Gastrocnemius medialis (tissue), 4 donors: ENCODE data around the gene UBN1.
"Not testable (repeated sequence)": the region's sequence is repeated elsewhere in the genome, so short reads cannot be mapped to it uniquely, and the experiment has no call there.

Source experiments
- CTCF ChIP-seq, 5 experiments: fragments of 450-650 bp in 3 of 5; fragments of 200-600 bp in 2 of 5; sonication (generic) in 2 of 5; IDR thresholded peaks in 4 of 5; conservative IDR thresholded peaks in 1 of 5; 1 replicate in 4 of 5; 2 replicates in 1 of 5; pipeline ENCODE4 v1.5.1; 2016 to 2019; ENCODE audit warnings: antibody characterized with exemption in 5 of 5, mild to moderate bottlenecking in 3 of 5, moderate library complexity in 3 of 5
- POLR2A ChIP-seq, 2 donors: fragments of 450-650 bp; IDR thresholded peaks; one replicate each; pipeline ENCODE4 v1.6.1; 2017; ENCODE audit warnings: antibody characterized with exemption in 2 of 2, mild to moderate bottlenecking in 2 of 2, moderate library complexity in 2 of 2

GRCh38 chr16:4929619-4930018 lies 82.3 kb downstream of the UBN1 start:
- TF ChIP-seq POLR2A (IDR thresholded peaks at IDR 0.05); CTCF (IDR thresholded peaks at IDR 0.05 in 4 of 5, conservative IDR thresholded peaks at IDR 0.05 in 1 of 5): not testable (repeated sequence)
